Measurements from ENCODE around the gene CRELD1. TPM values are rescaled to one million over a fixed set of nuclear protein-coding genes. Genes with fewer than 3 reads are reported as not detected.

CRELD1 gene
- total and polyA plus RNA-seq, 2 of the 13 experiments (the other 11 are each of a cell fraction or from before 2014, with no cell fraction given), result 27.1 to 61.9 TPM

- TF ChIP-seq ZZZ3 (CRISPR knock-in tag; IDR thresholded peaks at IDR 0.05; ENCODE audit: borderline replicate concordance) (no peak), PAX8 (CRISPR knock-in tag; IDR thresholded peaks at IDR 0.05; ENCODE audit: borderline replicate concordance) (no peak; the same call in 1 of the 2 replicates), THAP11 (CRISPR knock-in tag; IDR thresholded peaks at IDR 0.05) (peak; percentile 68), ZNF18 (CRISPR knock-in tag; IDR thresholded peaks at IDR 0.05; ENCODE audit: insufficient replicate concordance) (no peak), IKZF5 (CRISPR knock-in tag; IDR thresholded peaks at IDR 0.05) (peak; percentile 18; the same call in 1 of the 2 replicates), HOXA3 (CRISPR knock-in tag; IDR thresholded peaks at IDR 0.05) (peak; percentile 87), SP1 (IDR thresholded peaks at IDR 0.05) (no peak), SP1 (CRISPR knock-in tag; IDR thresholded peaks at IDR 0.05) (peak; percentile 88), ZMYM2 (CRISPR knock-in tag; IDR thresholded peaks at IDR 0.05) (peak; percentile 75; the same call in 1 of the 2 replicates), TOE1 (CRISPR knock-in tag; IDR thresholded peaks at IDR 0.05) (no peak), CEBPZ (IDR thresholded peaks at IDR 0.05; ENCODE audit: low read length) (no peak), MNT (IDR thresholded peaks at IDR 0.05) (peak; percentile 75), KDM2A (CRISPR knock-in tag; IDR thresholded peaks at IDR 0.05; ENCODE audit: borderline replicate concordance, low read depth) (peak; percentile 96), ZNF713 (CRISPR knock-in tag; IDR thresholded peaks at IDR 0.05) (no peak), YY1 (IDR thresholded peaks at IDR 0.05; ENCODE audit: insufficient read depth, insufficient replicate concordance, low read depth, low read length) (no peak), ZBTB33 (CRISPR knock-in tag; IDR thresholded peaks at IDR 0.05) (peak; percentile 39; the same call in 1 of the 2 replicates), SOX5 (CRISPR knock-in tag; IDR thresholded peaks at IDR 0.05; ENCODE audit: borderline replicate concordance) (peak; percentile 16; the same call in 1 of the 2 replicates)
These were observed at the start of gene CRELD1 (continued) for GRCh38 chr3:9933561-9934234.
